IPS DF 19.7 (cell line): ENCODE data around the gene DEPP1.
"Not testable (repeated sequence)": the region's sequence is repeated elsewhere in the genome, so short reads cannot be mapped to it uniquely, and the experiment has no call there.

ENCODE experiments used
- DNase-seq: peaks from one replicate; pipeline ENCODE4 v3.0.0-alpha.2; 2013; ENCODE audit warnings: low read depth, low spot score

Gene DEPP1, protein sequence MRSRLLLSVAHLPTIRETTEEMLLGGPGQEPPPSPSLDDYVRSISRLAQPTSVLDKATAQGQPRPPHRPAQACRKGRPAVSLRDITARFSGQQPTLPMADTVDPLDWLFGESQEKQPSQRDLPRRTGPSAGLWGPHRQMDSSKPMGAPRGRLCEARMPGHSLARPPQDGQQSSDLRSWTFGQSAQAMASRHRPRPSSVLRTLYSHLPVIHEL

DNA sequence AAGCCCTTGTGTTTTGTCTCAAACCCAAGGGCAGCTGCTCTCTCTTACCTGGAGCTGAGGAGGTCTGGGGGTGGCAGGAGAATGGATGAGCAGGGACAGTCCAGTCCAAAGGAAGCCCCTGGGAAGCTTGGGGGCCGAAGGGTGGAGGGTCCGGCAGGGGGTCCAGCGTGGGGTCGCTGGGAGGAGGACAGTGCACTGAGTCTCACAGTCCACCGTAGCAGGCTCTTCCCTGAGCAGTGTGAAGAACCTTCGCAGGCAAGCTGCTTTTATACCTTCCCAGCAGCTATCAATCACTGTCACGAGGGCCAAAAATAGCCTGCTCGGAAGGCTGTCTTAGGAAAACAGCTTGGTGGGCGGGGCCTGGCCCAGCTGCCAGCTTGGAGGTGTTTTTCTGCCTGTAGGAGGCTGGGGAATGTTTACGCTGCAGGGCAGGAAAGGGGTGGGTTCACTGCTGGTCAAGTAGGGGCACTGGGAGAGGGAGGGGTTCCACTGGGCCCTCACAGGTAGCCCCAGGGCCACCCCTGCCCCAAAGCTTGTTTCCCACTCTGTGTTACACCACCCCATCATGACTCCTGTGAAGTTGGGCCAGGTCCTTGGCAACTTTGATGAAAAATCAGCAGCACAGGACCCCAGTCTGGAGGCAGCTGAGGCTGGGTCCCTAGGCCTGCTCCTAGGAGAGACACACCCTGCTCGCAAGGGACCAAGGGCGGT lies at the start of gene DEPP1:
Gene DEPP1 (minus strand): TSS at position 240 of the 711 bp plus-strand sequence. CDS start 779 bp downstream, outside the sequence.
- no peak for DNase-seq

DNA sequence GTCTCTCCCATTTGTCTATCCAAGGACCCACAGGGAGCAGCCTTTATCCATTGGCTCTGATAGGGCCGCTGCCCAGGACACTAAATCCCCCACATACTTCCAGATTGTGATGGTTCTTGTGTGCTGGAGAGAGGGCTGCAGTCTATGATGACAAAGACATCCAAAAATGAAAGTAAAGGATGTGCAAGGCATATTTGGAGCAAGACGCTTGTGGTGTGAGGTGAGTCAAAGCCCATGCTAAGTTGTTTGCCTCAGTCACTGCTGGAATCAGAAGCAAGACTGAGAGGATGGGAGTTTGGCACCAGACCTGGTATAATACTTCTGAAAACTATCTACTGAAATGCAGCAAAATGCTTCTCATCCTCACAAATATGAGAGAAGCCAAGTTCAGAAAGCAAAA lies 44.8 kb upstream of the DEPP1 start:
- DNase-seq, result no peak

DNA sequence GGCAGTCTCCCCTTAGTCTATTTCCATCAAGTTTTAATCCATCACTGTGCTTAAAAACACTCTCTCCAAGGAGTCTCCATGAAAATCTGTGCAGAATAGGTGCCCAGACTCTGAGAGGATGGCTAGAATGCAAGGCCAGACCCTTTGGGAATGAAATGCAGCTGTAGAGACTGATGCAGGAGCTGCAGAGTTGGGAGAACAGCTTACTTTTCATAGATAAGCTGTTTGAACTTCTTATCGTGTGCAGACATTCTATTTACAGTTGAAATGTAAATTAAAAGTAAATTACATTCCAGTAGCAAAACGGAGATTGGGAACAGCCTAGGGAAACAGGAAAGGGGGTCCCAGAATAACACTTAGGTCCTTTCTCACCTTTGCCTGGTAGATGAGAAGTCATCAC lies 37.0 kb upstream of the DEPP1 start:
- DNase-seq, result no peak

DNA sequence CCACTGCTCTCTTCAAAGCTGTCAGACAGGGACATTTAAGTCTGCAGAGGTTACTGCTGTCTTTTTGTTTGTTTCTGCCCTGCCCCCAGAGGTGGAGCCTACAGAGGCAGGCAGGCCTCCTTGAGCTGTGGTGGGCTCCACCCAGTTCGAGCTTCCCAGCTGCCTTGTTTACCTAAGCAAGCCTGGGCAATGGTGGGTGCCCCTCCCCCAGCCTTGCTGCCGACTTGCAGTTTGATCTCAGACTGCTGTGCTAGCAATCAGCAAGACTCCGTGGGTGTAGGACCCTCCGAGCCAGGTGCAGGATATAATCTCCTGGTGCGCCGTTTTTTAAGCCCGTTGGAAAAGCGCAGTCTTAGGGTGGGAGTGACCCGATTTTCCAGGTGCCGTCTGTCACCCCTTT lies 35.9 kb upstream of the DEPP1 start:
- DNase-seq, result not testable (repeated sequence)

DNA sequence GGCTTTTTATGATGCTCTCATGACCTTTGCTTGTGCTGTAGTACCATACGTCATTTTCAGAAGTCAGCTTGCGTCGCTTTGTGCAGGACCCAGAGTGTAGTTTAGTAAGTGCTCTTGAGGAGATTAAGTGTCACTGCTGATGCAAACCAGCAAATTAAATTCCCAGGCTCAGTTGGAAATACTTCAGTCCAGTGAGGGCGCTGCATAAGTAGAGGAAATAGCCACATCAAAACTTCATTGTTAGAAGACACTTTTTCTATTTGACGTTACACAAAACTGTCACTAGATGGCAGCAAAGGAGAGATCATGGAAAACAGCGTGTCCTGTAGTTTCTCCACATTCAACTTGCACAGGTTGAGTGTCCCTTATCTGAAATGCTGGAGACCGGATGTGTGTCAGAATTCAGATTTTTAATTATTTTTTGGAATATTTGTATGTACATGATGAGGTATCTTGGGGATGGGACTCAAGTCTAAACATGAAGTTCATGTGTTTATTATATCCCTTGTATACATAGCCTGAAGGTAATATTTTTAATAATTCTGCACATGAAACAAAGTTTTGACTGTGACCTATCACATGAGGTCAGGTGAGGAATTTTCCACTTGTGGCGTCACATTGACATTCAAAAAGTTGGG lies 30.0 kb upstream of the DEPP1 start:
- peak; percentile 54 for DNase-seq

DNA sequence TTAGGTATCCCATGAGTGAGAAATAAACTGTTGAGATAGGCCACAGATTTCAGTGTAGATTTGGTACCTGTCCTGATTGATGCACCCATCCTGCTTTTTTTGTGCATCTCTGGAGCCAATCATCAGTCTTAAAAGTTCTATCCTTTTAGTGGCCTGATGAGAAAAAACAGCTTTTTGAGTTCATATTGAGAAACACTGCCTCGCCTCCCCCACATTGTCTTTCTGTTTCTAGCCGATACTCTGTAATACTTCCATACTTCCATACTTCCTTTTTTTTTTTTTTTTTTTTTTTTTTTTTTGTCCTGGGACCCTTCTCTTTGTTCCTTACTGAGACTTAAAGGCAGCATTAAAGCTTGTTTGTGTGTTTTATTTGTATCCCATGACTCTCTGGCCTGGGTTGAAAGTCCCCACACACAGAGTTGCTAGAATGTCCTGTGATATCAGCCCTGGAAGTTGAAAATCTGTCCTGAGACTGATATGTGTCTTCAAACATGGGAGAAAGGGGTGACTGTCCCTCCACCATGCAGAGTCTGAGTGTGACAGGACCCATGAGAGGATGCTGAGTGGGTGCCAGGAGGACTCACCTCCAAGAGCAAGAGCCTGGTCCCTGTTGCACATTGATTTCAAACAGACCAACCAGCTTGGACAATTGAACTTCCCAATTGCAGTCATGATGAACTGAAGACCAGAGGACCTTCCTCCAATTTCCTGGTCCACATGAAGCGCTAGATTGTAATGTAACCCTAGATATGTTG lies 27.8 kb upstream of the DEPP1 start:
- DNase-seq, result no peak

DNA sequence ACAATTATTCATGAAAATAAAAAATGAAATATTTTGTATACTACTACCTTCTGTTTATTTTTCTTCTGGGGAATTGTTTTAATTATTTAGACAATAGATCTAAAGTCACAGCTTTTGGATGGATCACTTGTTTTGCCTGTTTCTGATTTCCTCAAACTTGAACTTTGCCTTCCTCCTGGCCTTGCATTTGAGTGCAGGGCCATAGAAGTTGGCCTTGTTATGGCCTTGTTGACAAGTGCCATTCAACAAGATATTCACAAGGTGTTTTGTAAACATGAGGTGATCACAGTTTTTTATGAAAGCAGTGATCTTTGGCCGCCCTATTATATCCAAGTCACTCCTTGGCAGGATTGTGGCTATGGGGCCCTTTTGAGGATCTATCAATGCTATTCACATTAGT lies 26.7 kb upstream of the DEPP1 start:
- no peak for DNase-seq

DNA sequence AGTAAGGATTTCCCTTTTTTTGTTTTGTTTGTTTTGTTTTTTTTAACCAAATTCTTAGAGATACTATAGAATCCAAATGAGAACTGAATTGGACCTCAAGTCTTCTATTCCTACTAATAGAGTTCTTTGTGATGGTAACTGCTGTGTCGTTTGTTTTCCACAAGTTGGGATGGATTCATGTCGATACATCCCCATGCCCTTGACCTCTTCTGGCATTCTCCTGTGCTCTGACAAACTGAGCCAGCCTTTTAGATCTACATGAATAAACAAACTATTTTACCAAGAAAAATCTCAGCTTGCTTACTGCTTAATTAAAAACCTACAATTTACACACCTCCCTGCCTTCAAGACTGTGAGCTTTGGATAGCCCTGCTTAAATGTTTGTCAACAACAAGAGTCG lies 26.1 kb upstream of the DEPP1 start:
- DNase-seq, result no peak

DNA sequence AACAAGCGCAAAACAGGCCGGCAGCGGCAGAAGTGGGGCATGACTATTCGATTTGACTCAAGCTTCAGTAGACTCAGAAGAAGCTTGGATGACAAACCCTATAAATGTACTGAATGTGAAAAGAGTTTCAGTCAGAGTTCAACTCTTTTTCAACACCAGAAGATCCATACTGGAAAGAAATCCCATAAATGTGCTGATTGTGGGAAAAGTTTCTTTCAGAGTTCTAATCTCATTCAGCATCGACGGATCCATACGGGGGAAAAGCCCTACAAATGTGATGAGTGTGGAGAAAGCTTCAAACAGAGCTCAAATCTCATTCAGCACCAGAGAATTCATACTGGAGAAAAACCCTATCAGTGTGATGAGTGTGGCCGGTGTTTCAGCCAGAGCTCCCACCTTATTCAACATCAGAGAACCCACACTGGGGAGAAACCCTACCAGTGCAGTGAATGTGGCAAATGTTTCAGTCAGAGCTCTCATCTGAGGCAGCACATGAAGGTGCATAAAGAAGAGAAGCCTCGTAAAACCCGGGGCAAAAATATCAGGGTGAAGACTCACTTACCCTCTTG lies 24.9 kb upstream of the DEPP1 start:
- DNase-seq, result no peak

DNA sequence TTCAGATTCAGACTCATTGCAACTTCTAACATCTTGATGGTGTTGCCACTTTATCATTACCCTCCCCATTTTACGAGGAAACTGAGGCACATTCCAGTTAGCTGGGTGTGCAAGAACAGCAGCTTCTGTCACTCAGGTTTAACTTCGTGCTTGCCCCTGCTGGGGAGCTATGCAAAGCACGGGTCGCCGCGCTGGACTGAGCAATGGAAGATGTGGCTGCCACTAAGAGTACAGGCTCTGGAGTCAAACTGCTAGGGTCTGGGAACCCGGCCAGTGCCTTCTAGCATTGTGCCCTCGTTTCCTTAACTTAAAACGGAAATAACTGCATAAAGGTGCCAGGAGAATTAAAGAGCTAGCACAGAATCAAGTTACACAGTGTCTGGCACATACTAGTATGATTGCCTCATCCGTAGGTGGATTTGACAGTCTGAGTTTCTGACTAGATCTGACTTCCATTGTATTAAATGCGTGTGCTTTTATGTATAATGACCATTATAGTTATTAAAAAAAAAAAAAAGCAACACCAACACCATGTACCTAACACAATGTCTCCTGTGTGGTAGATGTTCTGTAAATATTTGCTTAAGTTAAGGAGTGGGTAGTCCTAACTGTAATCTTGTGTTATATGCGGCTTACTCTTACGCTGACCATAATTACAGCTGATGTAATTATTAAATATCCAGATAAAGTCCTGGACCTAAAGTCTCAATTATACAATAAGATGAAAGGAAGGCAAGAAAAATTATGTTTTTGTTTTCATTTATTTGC lies 23.0 kb upstream of the DEPP1 start:
- DNase-seq, result no peak

DNA sequence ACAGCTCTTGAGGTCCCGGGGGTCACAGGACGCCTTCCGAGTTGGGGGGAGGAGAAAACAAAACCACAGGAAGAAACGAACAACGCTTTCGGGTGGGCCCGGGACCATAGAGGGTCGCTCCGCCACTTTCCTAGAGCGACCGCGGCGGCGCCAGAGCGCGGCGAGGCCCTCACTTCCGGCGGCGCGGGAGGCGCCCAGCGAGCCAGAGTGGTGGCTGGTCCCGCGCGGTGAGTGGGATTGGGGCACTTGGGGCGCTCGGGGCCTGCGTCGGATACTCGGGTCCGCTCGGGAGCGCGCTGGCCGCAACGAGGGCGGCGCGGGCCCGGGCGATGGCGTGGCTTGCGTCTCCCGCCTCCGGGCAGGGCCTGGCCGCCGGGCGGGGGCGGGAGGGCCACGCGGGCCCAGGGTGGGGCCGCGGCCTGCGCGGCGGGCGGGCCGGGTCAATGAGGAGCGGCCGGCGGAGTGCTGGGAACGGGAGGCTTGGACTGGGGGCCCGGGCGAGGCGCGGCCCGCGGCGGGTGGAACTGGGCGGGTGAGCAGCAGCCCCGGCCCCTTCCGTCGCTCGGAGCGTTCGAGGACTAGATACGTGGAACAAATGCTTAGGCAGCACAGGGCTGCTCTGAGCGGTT lies 22.3 kb upstream of the DEPP1 start, which contains the start of gene ZNF22:
Gene ZNF22 (plus strand): TSS at position 172 of the 629 bp plus-strand sequence. CDS start 2,446 bp downstream, outside the sequence.
- no peak for DNase-seq

DNA sequence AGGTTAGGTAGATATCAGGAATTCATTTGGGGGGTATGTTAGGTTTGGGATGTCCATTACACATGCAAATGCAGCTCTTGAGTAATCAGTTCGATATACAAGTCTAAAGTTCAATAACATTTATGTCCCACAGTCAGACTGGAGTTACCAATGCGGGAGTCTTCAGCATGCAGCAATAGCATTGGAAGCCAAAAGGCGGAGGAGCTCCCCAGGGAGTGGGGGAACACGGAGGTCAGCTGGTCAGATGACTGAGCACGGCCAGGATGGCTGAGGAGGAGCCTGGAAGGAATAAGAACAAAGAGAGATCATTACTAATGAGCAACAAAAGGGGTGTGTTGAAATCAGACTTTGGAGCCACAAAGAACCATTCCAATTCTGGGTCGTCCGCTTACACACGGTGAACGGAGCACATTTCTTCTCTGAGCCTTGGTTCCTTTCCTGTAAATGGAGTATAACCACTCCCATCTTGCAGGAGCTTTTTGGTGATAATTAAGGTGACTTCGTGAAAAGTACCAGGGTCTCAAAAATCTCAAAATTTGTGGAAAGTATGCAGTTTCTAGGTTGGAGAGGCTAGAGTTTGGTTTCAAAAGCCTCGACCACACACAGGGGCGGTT lies 21.6 kb upstream of the DEPP1 start:
- DNase-seq, result no peak

DNA sequence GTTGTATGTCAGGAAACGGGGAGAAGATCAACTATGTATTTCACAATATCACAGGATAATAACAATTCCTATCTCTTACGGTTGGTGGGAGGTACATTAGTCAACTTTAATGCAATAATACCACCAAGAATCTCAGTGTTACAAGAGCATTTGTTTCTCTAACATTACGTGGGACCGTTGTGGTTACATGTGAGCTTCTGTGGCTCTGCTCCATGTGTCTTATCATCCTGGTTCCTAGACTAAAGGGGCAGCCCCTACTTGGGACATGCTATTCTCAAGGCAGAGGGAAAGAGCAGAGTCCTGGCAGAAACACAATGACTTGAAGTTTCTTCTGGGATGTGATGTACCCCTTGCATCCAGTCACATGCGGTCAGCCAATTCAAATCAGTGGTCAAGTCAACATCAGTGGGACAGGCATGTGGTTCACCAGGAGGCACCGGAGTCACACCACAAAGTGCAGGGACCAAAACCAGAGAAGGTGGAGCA lies 19.6 kb upstream of the DEPP1 start:
- no peak for DNase-seq

DNA sequence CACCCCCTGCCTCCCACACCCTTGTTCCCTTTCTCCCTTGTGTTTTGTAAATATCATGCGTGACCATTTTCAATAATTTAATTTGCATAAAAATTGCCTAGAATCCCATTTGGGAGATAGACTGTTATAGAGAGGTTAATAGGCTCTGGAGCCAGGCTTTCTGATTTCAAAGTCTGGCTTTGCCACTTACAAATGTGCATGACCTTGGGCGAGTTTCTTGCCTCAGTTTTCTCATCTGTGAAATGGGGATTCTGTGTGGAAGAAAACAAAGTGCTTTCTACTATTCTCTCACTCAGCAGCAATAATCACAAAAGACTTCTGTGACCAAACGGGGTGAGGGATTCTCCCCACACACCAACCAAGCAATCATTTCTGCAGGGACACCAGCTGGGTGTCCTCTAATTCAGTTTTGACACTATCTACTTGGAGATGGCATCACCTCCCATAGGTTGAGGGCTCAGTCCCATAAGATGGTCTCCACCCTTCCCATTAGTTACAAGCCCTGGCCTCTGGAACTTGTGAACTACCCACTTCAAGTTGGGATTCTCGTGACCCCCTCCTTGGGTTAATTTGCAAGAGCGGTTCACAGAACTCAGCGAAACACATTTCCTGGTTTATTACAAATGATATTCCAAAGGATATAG lies 18.6 kb upstream of the DEPP1 start:
- DNase-seq, result no peak

DNA sequence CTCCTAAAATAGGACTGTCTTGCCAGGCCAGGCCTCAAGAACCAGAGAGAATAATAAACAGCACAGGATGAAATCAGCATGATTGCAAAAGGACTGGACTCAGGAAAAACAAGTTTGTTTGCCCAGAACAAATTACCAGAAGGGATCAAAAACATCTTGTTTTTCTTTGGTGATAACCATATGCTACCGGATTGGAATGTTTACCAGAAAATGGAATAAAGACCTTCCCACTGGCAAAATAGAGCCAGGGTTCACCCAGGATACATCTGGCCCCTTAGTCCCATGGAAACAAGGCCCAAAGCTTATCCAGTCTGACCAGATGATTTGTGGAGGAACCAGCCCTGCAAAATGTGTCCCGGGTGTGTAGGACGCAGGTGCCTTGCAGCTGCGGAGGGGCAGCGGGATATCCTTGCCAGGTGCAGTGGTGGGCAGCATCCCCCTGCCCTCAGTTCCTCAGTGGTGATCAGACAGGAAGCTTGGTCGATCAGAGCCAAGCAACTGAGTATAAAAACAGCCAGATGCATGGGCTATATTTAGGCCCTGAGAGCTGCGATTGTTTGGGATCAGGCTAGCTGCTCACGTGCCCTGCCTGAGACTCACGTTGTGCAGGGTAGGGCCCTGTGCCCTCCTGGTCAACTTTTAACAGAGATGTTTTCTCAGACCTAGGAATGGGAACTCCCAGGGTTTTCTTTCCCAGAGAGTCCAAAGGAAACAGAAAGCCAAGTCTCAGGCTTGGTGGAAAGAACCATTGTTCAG lies 17.5 kb upstream of the DEPP1 start:
- DNase-seq, result no peak

DNA sequence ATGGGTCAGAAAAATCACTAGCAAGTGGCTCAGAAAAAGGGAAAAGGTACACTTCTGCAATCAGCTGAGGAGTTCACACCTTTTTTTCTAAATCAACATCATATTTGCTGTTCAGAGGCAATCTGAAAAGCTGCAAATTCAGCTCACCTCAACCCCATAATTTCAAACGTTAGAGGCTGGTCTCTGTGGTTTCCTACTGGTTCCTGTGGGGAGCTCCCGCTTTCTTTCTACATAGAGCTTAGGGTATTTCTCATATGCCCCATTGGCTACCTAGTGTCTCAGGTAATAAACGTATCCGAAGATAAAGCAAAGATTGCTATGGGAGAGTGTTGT lies 16.9 kb upstream of the DEPP1 start:
- no peak for DNase-seq

DNA sequence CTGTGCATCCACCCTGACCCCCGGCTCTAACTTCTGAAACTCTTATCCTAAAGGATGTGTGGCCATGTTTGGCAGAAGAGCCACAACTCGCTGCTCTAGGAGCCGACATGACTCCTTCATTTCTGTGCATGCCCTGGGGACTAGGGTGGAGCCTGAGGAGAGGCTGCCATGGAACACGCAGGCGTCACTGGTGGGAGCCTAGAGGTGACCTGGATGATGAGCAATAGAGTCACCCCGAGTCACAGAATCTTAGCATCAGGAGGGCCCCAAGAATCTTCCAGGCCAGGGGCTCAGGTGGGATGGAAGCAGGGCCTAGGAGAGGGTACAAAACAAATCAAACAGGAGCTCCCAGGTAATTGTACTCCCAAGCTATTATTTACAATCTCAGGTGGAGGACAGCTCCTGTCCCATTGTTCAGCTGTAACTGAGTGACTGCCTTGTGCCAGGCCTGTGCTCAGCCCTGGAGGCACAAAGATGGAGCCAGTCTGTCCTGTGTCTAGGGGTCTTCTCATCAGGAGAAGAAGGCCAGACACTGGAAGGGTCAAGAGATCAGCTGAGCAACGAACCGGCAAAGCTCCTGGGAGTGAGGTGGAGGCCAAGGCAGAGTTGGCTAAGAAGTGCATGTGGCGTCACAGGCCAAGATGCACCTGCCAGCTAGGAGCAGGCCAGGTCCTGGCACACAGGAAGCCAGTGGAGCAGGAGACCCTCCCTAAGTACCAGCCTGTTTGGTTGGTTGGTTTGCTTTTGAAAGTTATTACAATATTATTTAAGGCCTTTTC lies 16.3 kb upstream of the DEPP1 start:
- no peak for DNase-seq
